Motor neuron (in vitro differentiated cells): ENCODE data around the gene UBE2V1. TPM values are rescaled to one million over a fixed set of nuclear protein-coding genes. Genes with fewer than 3 reads are reported as not detected.
"Not testable (repeated sequence)": the region's sequence is repeated elsewhere in the genome, so short reads cannot be mapped to it uniquely, and the experiment has no call there.

Experiments
- ATAC-seq, 8 experiments: fragments of 200-7000 bp; cut with Tn5 transposase; replicated peaks in 6 of 8; 2 replicates each; pipeline ENCODE4 v1.8.0; 2021; ENCODE audit warnings: mild to moderate bottlenecking in 8 of 8, moderate library complexity in 8 of 8
- H3K27ac ChIP-seq, 2 donors: fragments of 250-450 bp; sonication (Bioruptor Pico); 2 replicates each; pipeline ENCODE4 v1.9.0; 2021; ENCODE audit warnings: antibody characterized with exemption in 2 of 2, mild to moderate bottlenecking in 2 of 2, moderate library complexity in 1 of 2
- H3K4me1 ChIP-seq, 2 donors: fragments of 250-450 bp; sonication (Bioruptor Pico); replicated peaks in 1 of 2; 2 replicates each; pipeline ENCODE4 v1.6.1; 2021; ENCODE audit warnings: antibody characterized with exemption in 2 of 2, mild to moderate bottlenecking in 2 of 2, moderate library complexity in 1 of 2
- H3K4me3 ChIP-seq, 5 donors: fragments of 250-450 bp; sonication (Bioruptor Pico); 2 replicates each; pipeline ENCODE4 v1.9.0; 2021; ENCODE audit warnings: antibody characterized with exemption in 5 of 5, mild to moderate bottlenecking in 5 of 5, moderate library complexity in 4 of 5
- WGBS, 10 experiments: fragments of 450-650 bp; shearing (Covaris generic); methylation state at CpG; one replicate each; pipeline ENCODE4 v1.0.0; 2022; 5-methylcytosine and 5-hydroxymethylcytosine counted together
- in situ Hi-C, 9 experiments: fragments of 400-800 bp; cut with MboI; loops; one replicate each; pipeline ENCODE4 v1.15.0; 2021; ENCODE audit warnings: low sequenced_read_pairs in 9 of 9, low pct_unique_long_range_greater_than_20kb in 2 of 9; ENCODE audit not compliant: unreplicated experiment in 9 of 9
- total RNA-seq, 8 experiments: library from RNA; unstranded; fragments of 300-600 nt; gene quantifications; 2 replicates each; pipeline versions ENCODE4 v1.2.3 to v1.2.4, GENCODE V29; 2022

Gene UBE2V1
- total RNA-seq, 8 experiments from 2014 or later = 55.7 to 158 (median 87.4) TPM

DNA sequence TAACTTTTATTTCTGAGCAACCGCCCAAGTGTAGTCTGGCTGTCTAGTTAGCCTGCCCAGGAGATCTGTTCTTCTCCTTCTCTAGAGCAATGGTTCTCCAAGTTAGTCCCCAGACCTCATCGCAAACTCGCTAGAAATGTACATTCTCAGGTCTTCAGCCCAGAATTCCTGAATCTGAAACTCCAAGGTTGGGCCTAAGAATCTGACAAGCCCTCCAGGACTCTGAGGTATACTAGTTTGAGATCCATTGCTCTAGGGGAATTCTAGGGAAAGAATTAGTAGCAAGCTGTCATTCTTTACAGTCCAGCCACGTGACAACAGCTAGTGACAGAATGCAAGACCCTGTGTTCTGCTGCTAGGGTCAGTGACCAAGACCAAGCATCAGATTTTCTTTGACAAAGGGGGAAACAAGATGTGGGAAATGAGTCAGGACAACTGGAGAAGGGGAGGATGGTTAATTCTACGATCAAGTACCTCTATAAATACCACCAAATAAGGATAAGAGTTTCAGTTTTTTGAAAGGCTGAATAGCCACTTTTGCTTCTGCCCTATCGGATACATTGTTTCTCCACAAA is 5.8 kb downstream of the UBE2V1 start:
- in situ Hi-C loops = no loop called here

DNA sequence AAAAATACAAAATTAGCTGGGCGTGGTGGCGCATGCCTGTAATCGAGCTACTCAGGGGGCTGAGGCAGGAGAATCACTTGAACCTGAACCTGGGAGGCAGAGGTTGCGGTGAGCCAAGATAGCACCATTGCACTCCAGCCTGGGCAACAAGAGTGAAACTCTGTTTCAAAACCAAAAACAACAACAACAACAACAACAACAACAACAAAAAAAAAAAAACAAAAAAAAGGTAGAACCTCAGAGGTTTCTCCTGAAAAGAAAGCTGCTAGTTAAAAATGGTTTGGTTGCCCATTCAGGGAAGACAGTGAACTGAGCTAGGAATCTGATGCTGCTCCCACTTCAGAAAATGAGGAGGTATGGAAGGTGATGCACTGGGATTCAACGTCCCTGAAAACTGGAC is 6.3 kb downstream of the UBE2V1 start:
- in situ Hi-C loops, H3K27ac ChIP-seq, ATAC-seq, H3K4me3 ChIP-seq: not testable (repeated sequence)
- peaks cover 10 to 12% of the 10 kb centered on the region in 2 donors for H3K4me1 ChIP-seq
- WGBS, 10 experiments = 43 to 100% (median 76%) methylated on average over 1 to 5 of the region's 5 CpGs; no CpG with 5 or more reads in 2 of the 10 experiments

More for the DNA sequence above, 5.8 kb downstream of the UBE2V1 start:
- WGBS, 10 experiments = 73 to 100% (median 91%) methylated on average over 1 to 6 of the region's 6 CpGs; no CpG with 5 or more reads in 2 of the 10 experiments
- peak in 1 of 8 experiments; percentile 31 for ATAC-seq
- Histone ChIP-seq H3K4me1 (peaks cover 9 to 13% of the 10 kb centered on the region in 2 donors), H3K4me3 (no peak overlapping the region), H3K27ac (no peak overlapping the region)

DNA sequence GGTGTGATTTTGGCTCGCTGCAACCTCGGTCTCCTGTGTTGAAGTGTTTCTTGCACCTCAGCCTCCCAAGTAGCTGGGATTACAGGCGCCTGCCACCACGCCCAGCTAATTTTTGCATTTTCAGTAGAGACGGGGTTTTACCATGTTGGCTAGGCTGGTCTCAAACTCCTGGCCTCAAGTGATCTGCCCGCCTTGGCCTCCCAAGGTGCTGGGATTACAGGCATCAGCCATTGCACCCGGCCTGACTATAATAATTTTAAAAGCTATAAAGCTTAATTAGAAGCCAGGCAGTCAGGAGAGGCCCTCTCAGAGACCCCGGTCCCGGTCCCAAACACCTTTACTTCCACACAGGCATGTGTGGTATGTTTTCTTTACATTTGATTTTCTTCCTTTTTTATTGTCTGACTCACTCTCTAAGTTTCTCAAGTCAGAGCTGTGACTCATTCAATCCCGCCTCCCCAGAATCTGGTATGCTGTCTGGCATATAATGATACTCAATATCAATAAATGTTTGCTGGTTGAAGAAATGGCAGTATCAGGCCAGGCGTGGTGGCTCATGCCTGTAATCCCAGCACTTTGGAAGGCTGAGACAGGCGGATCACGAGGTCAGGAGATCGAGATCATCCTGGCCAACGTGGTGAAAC is 9.4 kb downstream of the UBE2V1 start:
- WGBS, 10 experiments = 55 to 100% (median 91%) methylated on average over 2 to 10 of the region's 15 CpGs; no CpG with 5 or more reads in 2 of the 10 experiments
- in situ Hi-C loops, H3K4me3 ChIP-seq, H3K4me1 ChIP-seq, H3K27ac ChIP-seq: not testable (repeated sequence)
- peak in 5 of 8 experiments; percentile 30 to 78 (median 59) for ATAC-seq

GRCh38 chr20:50102551-50102950 is 10.4 kb downstream of the UBE2V1 start:
- H3K4me1 ChIP-seq, in situ Hi-C loops, H3K27ac ChIP-seq, ATAC-seq, H3K4me3 ChIP-seq: not testable (repeated sequence)
- WGBS, 10 experiments = 73 to 100% (median 100%) methylated on average over 1 to 8 of the region's 14 CpGs; no CpG with 5 or more reads in 1 of the 10 experiments

DNA sequence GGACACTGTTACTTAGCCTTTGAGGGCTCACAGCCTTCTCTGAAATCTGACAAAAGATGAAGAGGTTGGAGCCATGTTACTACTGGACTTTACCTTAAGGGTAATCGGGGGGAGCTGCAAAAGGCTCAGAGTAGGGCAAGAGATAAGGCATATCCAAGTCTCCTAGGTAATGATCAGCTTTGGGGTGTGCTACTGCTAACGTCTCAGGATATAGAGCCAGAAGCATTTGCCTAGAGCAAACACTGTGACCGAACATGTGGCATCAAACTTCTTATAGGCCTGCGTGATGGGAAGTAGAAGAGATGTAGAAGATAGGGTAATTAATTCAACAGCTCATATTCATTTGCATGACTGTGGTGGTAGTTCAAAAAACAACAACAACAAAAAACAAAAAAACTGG is 11.1 kb downstream of the UBE2V1 start:
- WGBS, 10 experiments = 63 to 100% (median 84%) methylated on average over 1 to 4 of the region's 4 CpGs; no CpG with 5 or more reads in 2 of the 10 experiments
- Histone ChIP-seq H3K4me1 (peaks cover 0 to 5% of the 10 kb centered on the region in 2 donors), H3K4me3 (no peak overlapping the region), H3K27ac (no peak overlapping the region)
- in situ Hi-C loops = no loop called here
- no peak for ATAC-seq

DNA sequence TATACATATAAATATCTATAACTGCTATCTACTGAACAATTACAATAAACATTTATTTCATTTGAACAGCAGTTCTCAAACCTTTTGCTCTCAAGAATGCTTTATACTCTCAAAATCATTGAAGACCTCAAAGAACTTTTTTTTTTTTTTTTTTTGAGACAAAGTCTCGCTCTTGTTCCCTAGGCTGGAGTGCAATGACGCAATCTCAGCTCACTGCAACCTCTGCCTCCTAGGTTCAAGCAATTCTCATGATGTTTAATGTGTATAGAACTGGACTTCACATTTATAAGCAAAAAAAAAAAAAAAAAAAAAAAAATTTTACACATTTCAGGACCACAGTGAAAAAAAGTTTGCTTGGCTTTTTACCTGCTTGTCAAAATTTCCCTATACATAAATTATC is 11.7 kb downstream of the UBE2V1 start:
- WGBS, 10 experiments = 73 to 100% (median 94%) methylated on average over 1 to 2 of the region's 2 CpGs
- ATAC-seq = no peak
- Histone ChIP-seq H3K27ac (no peak overlapping the region), H3K4me1 (peaks cover 0 to 5% of the 10 kb centered on the region in 2 donors), H3K4me3 (no peak overlapping the region)
- in situ Hi-C loops = no loop called here

DNA sequence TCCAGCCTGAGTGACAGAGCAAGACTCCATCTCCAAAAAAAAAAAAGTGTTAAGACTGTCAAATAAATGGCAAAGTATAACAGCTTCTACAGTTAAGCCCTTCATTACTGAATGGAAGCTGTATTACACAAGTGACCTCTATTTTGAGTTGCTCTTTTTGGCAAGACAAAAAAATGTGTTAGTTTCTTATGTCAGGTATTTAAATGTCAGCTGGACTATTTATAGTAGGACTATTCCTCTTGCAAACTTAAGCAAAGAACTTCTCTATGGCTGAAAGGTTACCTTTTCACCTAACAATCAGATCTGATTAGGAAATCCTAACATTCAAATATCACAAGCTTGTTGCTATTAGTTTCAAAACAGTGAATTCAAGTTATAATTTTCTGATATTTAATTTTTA is 12.4 kb downstream of the UBE2V1 start:
- Histone ChIP-seq H3K4me1 (peaks cover 0 to 5% of the 10 kb centered on the region in 2 donors), H3K4me3 (no peak overlapping the region), H3K27ac (no peak overlapping the region)
- no peak for ATAC-seq
- in situ Hi-C loops = no loop called here

GRCh38 chr20:50099565-50099991 is 13.4 kb downstream of the UBE2V1 start:
- no peak for ATAC-seq
- in situ Hi-C loops = no loop called here
- peaks cover 0 to 5% of the 10 kb centered on the region in 2 donors for H3K4me1 ChIP-seq
- 65 to 100% (median 90%) methylated on average over 2 to 5 of the region's 5 CpGs; no CpG with 5 or more reads in 1 of the 10 experiments for WGBS, 10 experiments
- no peak overlapping the region for H3K27ac ChIP-seq
- H3K4me3 ChIP-seq = no peak overlapping the region

DNA sequence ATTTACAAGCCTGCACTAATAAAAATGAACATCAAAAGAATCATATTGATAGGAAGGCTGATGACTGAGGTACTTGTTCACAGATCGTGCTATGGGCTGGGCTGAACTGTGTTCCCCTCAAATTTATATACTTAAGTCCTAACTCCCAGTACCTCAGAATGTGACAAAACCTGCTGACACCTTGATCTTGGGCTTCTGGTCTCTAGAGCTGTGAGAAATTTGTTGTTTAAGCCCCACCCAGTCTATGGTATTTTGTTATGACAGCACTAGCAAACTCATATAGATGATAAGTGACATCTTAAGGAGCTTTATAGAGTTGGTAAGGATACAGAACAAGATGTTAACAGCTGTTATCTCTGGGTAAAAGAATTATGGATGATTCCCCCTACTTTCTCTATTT is 13.8 kb downstream of the UBE2V1 start:
- WGBS, 10 experiments = 67 to 100% (median 100%) methylated on average over 1 of the region's 1 CpG; no CpG with 5 or more reads in 3 of the 10 experiments
- H3K4me3 ChIP-seq = no peak overlapping the region
- ATAC-seq = no peak
- H3K4me1 ChIP-seq = peaks cover 0 to 5% of the 10 kb centered on the region in 2 donors
- H3K27ac ChIP-seq = no peak overlapping the region
- in situ Hi-C loops = no loop called here

GRCh38 chr20:50098259-50098658 is 14.7 kb downstream of the UBE2V1 start:
- 78 to 100% (median 97%) methylated on average over 2 of the region's 2 CpGs; no CpG with 5 or more reads in 6 of the 10 experiments for WGBS, 10 experiments
- H3K4me3 ChIP-seq = no peak overlapping the region
- peaks cover 0 to 5% of the 10 kb centered on the region in 2 donors for H3K4me1 ChIP-seq
- ATAC-seq = no peak
- in situ Hi-C loops = no loop called here
- no peak overlapping the region for H3K27ac ChIP-seq

- no peak overlapping the region for H3K27ac ChIP-seq
- peak in 3 of 8 experiments; percentile 88 to 90 (median 89) for ATAC-seq
- in situ Hi-C loops = no loop called here
- WGBS, 10 experiments = 18 to 100% (median 93%) methylated on average over 2 to 4 of the region's 4 CpGs
- peaks cover 0 to 5% of the 10 kb centered on the region in 2 donors for H3K4me1 ChIP-seq
- no peak overlapping the region for H3K4me3 ChIP-seq
Measured at GRCh38 chr20:50097843-50098242, 15.1 kb downstream of the UBE2V1 start.

DNA sequence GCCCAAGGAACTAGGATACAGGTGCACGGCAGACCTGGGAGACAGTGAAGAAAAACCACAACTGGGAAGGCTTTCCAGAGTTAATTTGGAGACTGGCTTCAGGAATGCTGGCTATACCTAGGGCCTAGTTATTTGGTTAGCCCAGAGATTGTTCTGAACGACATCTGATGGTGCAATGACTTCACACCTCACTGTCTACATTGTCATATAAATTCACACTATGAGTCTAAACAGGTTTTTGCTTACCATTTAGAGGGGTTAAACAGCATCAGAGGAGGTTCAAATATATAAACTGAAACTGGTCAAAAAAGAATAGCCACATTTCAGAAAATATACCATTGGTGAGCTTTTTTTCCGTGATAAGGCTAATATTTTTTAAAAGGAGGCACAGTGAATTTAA is 16.7 kb downstream of the UBE2V1 start:
- Histone ChIP-seq H3K4me1 (no peaks in the 10 kb centered on the region), H3K4me3 (no peak overlapping the region), H3K27ac (no peak overlapping the region)
- ATAC-seq = no peak
- in situ Hi-C loops = no loop called here
- WGBS, 10 experiments = 60 to 100% (median 97%) methylated on average over 1 to 3 of the region's 3 CpGs; no CpG with 5 or more reads in 2 of the 10 experiments

DNA sequence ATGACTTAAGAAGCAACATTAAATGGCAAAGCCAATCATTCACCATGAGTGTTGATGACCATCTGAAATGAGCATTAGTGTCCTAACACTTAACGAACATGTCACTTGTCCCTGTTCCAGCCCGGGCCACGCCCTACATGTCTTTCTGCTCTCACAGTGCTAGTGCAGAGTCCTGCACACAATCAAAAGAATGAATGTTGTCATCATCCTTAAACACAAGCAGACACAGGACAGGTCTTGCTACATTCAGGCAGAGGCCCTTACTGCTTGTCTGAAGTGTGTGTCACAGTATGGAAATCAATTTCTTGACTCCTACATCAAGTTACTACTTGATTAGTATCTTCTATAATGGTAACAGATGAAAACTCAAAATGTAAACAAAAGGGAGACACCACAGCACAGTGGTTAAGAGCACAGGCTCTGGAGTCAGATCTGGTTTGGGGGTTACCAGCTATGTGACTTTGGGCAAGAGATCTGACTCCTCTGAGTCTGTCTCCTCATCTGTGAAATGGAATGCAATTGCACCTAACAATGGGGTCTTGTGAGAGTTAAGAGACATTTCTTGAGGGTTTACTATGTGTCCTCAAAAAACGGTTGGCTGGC is 17.4 kb downstream of the UBE2V1 start:
- ATAC-seq = no peak
- WGBS, 10 experiments = 43 to 100% (median 80%) methylated on average over 1 to 4 of the region's 4 CpGs; no CpG with 5 or more reads in 1 of the 10 experiments

More for the DNA sequence above, 17.4 kb downstream of the UBE2V1 start:
- Histone ChIP-seq H3K4me1 (no peaks in the 10 kb centered on the region), H3K27ac (no peak overlapping the region), H3K4me3 (no peak overlapping the region)
- in situ Hi-C loops = no loop called here
